ENCODE measurements around the gene OR13C8.

DNA sequence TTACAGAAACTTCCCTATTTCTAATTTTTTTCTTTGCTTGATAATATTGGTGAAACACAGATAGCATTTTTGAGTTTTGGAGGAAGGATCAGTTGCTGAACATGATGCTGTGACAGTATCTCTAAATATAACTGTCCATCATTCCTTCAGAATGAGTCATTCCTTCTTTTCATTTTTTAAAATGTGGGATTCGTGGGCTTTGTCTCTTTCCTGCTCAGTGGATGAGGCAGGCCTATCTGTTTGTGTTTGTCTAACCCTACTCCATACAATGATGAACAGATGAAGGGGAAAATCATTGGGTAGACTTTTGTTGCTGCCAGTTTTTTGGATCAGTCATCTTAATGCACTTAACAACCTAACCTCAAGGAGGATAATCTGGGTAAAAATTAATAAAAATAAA lies 15.7 kb upstream of the OR13C8 start:
- TF ChIP-seq, protein P1, sequence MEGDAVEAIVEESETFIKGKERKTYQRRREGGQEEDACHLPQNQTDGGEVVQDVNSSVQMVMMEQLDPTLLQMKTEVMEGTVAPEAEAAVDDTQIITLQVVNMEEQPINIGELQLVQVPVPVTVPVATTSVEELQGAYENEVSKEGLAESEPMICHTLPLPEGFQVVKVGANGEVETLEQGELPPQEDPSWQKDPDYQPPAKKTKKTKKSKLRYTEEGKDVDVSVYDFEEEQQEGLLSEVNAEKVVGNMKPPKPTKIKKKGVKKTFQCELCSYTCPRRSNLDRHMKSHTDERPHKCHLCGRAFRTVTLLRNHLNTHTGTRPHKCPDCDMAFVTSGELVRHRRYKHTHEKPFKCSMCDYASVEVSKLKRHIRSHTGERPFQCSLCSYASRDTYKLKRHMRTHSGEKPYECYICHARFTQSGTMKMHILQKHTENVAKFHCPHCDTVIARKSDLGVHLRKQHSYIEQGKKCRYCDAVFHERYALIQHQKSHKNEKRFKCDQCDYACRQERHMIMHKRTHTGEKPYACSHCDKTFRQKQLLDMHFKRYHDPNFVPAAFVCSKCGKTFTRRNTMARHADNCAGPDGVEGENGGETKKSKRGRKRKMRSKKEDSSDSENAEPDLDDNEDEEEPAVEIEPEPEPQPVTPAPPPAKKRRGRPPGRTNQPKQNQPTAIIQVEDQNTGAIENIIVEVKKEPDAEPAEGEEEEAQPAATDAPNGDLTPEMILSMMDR (IDR thresholded peaks at IDR 0.05), result no peak
- TF ChIP-seq POLR2AphosphoS5 (IDR thresholded peaks at IDR 0.05; ENCODE audit: low read depth, low read length) (no peak), GATA2 (CRISPR knock-in tag; IDR thresholded peaks at IDR 0.05) (no peak), SMC3 (IDR thresholded peaks at IDR 0.05; ENCODE audit: low read depth, low read length) (no peak), TCF12 (IDR thresholded peaks at IDR 0.05) (no peak), EZH2phosphoT487 (IDR thresholded peaks at IDR 0.05; ENCODE audit: borderline replicate concordance, low read depth) (no peak)
- TF ChIP-seq, protein P2, sequence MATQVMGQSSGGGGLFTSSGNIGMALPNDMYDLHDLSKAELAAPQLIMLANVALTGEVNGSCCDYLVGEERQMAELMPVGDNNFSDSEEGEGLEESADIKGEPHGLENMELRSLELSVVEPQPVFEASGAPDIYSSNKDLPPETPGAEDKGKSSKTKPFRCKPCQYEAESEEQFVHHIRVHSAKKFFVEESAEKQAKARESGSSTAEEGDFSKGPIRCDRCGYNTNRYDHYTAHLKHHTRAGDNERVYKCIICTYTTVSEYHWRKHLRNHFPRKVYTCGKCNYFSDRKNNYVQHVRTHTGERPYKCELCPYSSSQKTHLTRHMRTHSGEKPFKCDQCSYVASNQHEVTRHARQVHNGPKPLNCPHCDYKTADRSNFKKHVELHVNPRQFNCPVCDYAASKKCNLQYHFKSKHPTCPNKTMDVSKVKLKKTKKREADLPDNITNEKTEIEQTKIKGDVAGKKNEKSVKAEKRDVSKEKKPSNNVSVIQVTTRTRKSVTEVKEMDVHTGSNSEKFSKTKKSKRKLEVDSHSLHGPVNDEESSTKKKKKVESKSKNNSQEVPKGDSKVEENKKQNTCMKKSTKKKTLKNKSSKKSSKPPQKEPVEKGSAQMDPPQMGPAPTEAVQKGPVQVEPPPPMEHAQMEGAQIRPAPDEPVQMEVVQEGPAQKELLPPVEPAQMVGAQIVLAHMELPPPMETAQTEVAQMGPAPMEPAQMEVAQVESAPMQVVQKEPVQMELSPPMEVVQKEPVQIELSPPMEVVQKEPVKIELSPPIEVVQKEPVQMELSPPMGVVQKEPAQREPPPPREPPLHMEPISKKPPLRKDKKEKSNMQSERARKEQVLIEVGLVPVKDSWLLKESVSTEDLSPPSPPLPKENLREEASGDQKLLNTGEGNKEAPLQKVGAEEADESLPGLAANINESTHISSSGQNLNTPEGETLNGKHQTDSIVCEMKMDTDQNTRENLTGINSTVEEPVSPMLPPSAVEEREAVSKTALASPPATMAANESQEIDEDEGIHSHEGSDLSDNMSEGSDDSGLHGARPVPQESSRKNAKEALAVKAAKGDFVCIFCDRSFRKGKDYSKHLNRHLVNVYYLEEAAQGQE (IDR thresholded peaks at IDR 0.05; ENCODE audit: low read depth, low read length), result no peak
- TF ChIP-seq, protein P3, sequence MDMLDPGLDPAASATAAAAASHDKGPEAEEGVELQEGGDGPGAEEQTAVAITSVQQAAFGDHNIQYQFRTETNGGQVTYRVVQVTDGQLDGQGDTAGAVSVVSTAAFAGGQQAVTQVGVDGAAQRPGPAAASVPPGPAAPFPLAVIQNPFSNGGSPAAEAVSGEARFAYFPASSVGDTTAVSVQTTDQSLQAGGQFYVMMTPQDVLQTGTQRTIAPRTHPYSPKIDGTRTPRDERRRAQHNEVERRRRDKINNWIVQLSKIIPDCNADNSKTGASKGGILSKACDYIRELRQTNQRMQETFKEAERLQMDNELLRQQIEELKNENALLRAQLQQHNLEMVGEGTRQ (IDR thresholded peaks at IDR 0.05; ENCODE audit: borderline replicate concordance, low read depth, low read length), result no peak

Measured in SK-N-SH (cell line).